GM10248 (cell line): ENCODE results near the gene TNNI3.
"Not testable (repeated sequence)": the region's sequence is repeated elsewhere in the genome, so short reads cannot be mapped to it uniquely, and the experiment has no call there.

Source experiments
- CTCF ChIA-PET: fragments of 300-600 bp; sonication (Branson Sonifier 250); formaldehyde crosslinking; extraction: SDS; loops from one replicate; lab custom pipeline; 2021; ENCODE audit warnings: antibody characterized with exemption; lab: Yijun Ruan, JAX
- POLR2A ChIA-PET: fragments of 350-650 bp; sonication (Branson Sonifier 250); formaldehyde crosslinking; extraction: SDS; loops from one replicate; lab custom pipeline; 2020; ENCODE audit warnings: antibody characterized with exemption; lab: Yijun Ruan, JAX
- DNase-seq: peaks from one replicate; pipeline ENCODE4 v3.0.0; 2012; ENCODE audit errors: extremely low spot score
- CTCF ChIP-seq: IDR thresholded peaks from 2 replicates; pipeline ENCODE4 v1.5.1; 2012; ENCODE audit warnings: mild to moderate bottlenecking, low read depth; ENCODE audit errors: extremely low read depth, missing control alignments, control extremely low read depth

TNNI3 gene

GRCh38 chr19:55109527-55110291 is 47.8 kb downstream of the TNNI3 start:
- no peak for DNase-seq
- ChIA-PET CTCF (no interaction called here), POLR2A (no interaction called here)
- TF ChIP-seq CTCF = no peak

DNA sequence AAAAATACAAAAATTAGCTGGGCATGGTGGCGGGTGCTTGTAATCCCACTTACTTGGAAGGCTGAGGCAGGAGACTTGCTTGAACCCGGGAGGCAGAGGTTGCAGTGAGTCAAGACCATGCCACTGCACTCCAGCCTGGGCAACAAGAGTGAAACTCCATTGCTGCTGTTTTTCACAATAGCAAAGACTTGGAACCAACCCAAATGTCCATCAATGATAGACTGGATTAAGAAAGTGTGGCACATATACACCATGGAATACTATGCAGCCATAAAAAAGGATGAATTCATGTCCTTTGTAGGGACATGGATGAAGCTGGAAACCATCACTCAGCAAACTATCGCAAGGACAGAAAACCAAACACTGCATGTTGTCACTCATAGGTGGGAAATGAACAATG is 50.3 kb downstream of the TNNI3 start:
- CTCF ChIA-PET = interaction anchor here (1.2 to 3.6 kb wide), 3 partner anchors 9 to 152 kb away, joined by 3 to 25 read pairs (median 4); no protein-coding TSS in a partner anchor
- POLR2A ChIA-PET, DNase-seq: not testable (repeated sequence)

DNA sequence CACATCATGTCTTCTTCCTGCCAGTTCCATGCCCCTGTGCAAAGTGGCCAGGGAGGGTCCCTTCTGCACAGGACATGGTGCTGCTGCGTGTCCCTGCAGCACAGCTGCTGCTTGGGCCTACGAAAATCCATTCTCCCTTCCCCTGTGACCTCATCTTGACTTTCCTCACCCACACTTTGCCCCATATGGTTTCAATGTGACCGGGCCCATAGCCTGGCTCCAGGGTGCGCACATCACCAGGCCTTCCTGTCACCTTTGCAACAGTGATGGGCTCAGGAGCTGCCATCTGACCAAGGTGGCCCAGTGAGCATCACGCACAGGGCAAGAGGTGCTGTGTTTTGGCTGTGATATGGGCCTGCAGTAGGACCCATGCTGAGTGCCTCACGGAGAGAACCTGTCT is 50.9 kb downstream of the TNNI3 start:
- POLR2A ChIA-PET = no interaction called here
- CTCF ChIA-PET = interaction anchor here (0.9 to 3.6 kb wide), 5 partner anchors 9 to 153 kb away, joined by 3 to 25 read pairs (median 3); no protein-coding TSS in a partner anchor
- no peak for TF ChIP-seq CTCF
- DNase-seq = no peak

DNA sequence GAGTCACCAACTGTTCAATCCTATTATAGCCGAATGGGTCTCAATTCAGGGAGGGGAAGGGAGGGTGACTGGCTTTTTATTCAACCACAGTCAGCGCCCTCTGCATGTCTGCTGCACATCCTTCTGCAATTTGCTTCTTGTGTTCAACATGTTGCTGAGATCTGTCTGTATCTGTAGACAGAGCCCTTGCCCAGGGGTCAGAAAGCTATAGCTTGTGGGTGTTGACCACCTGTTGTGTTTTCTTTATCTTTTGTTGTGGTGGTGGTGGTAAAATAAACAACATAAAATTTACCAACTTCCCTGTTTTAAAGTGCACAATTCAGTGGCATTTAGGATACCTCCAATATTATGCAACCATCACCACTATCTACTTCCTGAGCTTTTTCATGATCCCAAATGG is 52.3 kb downstream of the TNNI3 start:
- no peak for TF ChIP-seq CTCF
- POLR2A ChIA-PET = no interaction called here
- CTCF ChIA-PET = interaction anchor here (3.6 kb wide), 1 partner anchor 16 kb away, joined by 25 read pairs; no protein-coding TSS in a partner anchor
- no peak for DNase-seq

- CTCF ChIA-PET = no interaction called here
Observed at GRCh38 chr19:55103190-55103589, 54.3 kb downstream of the TNNI3 start.

More at GRCh38 chr19:55103190-55103589, 54.3 kb downstream of the TNNI3 start:
- POLR2A ChIA-PET = no interaction called here
- TF ChIP-seq CTCF = no peak
- no peak for DNase-seq
